Hypothalamus (tissue), 51 donors: ENCODE measurements around the gene EPHA8.

Experiments
- DNase-seq, 51 donors: peaks; one replicate each; lab custom pipeline; 2025; lab: John Stamatoyannopoulos, UW

Gene EPHA8

DNA sequence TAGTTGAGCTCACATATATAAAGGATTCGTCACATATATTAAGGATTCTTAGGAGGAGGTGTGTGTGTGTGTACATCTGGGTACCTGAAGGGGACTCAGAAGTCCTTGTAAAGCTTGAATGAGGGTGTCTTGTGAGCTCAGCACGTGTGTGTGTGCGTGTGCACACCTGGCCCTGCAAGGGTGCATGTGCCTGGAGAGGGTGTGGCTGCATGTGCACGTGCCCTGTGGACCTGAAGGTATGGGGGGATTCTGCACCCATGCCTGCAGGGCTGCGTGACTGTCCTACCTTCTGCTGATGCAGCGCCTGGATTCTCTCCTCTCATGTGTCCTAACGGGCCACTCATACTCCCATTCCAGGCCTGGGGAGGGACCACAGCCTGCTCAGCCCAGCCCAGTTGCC, 24.0 kb downstream of the EPHA8 start:
- DNase-seq = no peak

DNA sequence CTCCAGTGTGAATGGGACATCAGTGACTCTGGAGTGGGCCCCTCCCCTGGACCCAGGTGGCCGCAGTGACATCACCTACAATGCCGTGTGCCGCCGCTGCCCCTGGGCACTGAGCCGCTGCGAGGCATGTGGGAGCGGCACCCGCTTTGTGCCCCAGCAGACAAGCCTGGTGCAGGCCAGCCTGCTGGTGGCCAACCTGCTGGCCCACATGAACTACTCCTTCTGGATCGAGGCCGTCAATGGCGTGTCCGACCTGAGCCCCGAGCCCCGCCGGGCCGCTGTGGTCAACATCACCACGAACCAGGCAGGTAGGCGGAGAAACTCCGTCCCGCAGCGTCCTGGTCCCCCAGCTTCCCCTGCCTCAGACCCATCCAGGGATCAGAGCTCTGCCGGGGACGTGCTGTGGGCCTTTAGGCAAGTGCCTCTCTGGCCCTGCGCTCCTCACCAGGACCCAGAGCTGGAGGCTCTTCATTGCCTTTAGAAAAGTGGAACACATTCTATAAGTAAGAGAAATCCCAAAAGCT, 25.7 kb downstream of the EPHA8 start:
- no peak for DNase-seq

DNA sequence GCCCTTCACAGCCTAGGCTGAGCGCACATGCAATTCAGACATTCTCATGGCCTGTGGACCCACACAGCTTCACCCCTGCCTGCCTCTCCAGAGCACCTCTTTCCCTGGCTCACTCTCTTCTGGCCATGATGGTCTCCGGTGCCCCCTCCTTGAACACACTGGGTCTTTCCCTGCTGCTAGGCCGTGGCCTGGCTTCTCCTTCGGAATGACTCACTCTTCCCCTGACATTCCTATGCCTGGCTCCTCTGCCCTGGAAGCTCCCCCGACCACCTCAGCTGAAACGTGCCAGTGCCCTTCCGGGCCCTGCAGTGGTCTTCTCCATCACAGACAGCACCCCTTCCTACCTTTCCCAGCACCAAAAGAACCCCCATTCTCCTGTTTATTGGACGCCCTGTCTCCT, 28.3 kb downstream of the EPHA8 start:
- no peak for DNase-seq

DNA sequence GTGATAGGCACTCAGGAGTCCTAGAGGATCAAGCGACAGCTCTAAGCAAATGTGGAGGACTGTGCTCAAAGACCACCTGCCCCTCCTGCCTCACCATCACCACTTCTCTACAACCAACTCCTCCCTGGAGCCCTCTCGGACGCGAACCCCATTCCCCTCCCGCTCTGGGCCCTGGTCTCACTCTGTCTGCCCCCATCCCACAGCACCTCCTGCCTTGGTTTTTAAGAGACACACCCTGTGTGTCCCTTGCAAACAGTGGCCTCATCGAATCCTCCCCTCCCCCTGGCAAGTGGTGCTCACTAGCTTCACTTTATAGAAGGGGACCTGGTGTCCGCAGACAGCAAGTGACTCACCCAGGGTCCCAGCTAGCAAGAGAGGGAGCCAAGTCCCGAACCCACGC, 28.8 kb downstream of the EPHA8 start:
- DNase-seq = no peak

DNA sequence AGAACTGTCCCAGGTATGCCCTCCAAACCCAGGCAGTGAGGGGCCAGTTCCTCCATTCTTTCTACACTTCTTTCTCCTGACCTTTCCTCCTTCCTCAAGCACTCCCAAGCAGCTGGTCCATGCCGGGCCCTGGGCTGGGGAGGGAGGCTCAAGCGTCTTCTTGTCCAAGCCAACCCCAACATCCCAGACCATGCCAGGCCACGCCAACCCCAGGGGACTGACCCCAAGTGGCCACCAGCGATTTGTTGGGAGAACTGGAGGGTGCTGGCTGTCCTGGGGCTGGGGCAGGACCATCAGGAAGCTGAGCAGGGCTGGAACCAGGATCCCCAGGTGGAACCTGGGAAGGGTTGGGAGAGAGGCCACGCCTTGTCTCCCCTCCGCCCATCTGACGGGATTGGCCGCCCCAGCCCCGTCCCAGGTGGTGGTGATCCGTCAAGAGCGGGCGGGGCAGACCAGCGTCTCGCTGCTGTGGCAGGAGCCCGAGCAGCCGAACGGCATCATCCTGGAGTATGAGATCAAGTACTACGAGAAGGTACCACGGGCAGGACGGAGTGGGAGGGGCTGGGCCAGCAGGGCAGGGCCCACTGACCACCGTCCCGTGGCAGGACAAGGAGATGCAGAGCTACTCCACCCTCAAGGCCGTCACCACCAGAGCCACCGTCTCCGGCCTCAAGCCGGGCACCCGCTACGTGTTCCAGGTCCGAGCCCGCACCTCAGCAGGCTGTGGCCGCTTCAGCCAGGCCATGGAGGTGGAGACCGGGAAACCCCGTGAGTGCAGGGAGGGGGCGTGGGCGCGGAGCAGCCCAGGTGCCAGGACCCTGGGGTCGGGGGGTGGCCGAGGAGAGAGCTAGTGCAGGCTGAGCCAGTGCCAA, 29.9 kb downstream of the EPHA8 start:
- no peak for DNase-seq

- DNase-seq = no peak
Observed at GRCh38 chr1:22594396-22594795, 31.1 kb downstream of the EPHA8 start.

DNA sequence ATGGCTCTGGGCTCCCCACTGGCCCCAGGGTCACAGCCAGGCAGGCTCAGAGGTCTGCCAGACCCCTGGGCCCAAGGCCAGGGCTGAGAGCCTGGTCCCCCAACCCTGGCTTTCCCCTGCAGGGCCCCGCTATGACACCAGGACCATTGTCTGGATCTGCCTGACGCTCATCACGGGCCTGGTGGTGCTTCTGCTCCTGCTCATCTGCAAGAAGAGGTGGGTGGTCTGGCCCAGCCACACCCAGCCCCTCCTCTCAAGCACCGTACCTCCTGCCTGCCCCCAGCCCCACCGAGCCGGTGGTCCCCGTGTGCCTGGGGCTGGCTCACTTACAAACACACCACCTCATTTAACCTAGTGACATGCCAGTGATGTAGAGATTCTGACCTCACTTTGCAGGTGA, 31.8 kb downstream of the EPHA8 start:
- DNase-seq = no peak

GRCh38 chr1:22597301-22597965, 34.1 kb downstream of the EPHA8 start:
- no peak for DNase-seq

DNA sequence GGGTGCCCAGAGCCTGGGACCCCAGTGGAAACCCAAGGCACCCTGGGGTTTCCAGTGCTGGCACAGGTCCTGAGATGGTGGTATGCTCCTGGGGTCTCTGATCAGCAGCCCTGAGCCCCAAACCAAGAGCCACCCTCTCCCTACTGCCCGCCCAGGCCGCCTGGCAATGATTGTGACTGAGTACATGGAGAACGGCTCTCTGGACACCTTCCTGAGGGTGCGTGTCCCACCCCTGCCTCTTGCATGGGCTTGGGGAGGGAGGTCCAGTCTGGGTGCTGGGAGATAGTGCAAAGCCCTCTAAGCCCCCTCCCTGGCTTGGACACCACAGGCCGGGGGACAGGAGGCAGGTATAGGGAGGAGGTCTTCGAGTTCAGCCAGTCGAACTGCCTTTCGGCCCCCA, 34.7 kb downstream of the EPHA8 start:
- no peak for DNase-seq

DNA sequence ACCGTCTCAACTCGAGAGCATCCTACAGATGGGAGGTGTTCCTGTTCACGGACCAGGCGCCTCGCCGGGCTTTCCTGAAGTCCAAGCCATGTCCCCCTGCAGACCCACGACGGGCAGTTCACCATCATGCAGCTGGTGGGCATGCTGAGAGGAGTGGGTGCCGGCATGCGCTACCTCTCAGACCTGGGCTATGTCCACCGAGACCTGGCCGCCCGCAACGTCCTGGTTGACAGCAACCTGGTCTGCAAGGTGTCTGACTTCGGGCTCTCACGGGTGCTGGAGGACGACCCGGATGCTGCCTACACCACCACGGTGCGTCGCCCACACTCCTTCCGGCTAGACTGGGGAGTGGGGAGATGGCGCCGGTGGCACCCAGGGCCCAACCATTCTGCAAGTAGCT, 35.4 kb downstream of the EPHA8 start:
- no peak for DNase-seq

GRCh38 chr1:22600071-22600816, 37.0 kb downstream of the EPHA8 start:
- DNase-seq = no peak

GRCh38 chr1:22600817-22601605, 37.7 kb downstream of the EPHA8 start:
- DNase-seq = no peak

GRCh38 chr1:22601610-22602009, 38.3 kb downstream of the EPHA8 start:
- DNase-seq = no peak

DNA sequence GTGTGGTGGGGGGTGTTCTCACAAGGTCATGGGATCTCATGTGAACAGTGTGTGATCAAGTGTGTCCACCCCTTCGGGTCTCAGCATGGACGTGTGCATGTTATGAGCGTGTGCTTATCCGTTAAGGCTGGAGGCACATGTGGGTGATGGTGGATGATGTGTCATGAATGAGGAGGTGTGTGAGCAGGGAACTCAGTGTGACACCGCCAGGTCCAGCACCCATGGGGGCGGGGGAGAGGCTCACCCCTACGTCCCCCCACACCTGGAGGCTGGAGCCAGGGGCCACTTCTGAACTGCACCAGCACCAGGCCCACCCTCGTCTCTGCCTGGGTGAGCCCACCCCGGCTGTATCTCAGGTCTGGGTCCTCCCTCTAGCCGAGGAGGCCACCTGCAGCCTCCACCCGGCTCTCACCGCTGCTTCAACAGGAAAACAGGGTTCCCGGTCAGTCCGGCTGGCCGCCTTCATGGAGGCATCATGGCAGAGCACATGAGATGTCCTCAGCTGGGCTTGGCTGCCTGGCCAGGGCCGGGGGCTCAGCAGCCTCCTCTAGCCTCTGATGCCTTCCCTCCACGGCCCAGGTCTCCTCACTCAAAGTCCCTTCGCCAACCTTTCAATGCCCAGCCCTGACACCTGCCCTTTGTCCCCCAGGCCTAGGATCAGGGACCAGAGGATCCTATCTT, 38.9 kb downstream of the EPHA8 start:
- no peak for DNase-seq

DNA sequence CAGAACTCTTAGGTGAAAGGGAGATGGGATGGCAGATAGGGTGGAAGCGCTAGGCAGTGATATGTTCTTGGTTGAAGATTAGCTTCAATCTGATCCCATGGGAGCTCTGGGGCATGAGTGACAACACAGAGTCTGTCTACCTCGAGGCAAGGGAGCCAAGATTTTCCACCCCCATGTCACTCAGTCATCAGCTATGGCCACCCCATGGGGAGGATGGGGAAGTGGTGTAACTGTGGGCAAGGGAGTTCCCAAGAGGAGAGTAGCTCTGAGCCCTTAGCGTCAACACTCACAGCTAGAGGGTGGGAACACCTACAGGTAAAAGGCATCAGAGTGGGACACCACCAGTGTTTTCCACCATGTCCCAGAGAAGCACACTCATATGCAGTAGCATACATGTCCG, 42.9 kb downstream of the EPHA8 start:
- DNase-seq = no peak

GRCh38 chr1:22607154-22607553, 43.9 kb downstream of the EPHA8 start:
- no peak for DNase-seq

DNA sequence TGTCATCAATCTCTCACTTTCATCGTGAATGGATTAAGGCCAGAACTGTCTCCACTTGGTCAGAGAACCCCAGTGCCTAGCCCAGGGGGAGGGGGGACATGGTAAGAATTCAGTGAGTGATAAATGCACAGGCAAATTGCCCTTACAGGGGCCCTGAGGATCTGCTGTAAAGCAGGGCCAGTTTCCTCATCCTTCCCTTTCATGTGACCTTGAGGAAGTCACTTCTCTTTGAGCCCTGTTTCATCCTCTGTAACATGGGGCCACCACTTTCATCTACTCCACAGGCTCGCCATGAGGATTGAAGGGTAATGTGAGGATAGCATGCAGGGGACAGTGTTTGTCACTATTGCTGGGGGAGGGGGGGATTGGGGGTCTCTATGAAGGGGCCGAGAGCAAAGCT, 45.1 kb downstream of the EPHA8 start:
- no peak for DNase-seq

DNA sequence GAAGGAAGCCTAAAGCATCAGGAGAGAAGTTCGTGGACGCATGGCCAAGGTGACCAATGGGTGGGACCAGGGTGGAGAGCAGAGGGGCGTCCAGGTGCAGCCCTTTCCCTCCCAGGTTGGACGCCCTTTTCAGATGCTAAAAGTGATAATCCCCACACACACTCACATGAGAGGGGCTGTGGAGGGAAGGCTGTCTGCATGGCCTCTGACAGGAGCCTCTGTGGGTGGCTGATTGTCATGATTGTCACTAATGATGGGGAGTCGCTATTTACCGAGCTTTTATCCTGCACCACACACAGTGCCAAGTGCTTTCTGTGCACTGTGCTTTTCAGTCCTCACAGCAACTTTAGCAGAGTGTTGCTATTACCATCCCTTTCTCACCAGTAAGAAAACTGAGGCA, 46.0 kb downstream of the EPHA8 start:
- DNase-seq = no peak

DNA sequence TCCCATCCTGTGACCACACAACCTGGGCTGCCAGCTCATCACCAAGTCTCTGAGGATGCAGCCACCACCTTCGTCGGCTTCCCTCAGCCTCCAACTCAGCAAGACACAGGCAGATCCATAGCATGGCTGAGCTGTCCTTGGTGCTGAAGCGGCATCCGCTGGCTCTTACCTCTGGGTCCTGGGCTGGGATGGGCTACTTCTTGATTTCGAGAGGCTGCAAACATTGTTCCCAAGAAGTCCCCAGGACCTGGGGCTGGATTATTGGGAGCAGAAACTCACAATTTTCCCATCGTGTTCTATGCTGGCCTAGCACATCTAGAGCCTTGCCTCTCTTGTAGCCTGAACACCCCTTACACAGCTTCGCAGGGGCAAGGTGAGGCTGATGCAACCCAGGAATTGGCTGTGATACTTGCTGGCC, 48.2 kb downstream of the EPHA8 start:
- peak in 5 of 51 donors; percentile 6 to 19 (median 10) for DNase-seq
